ENCODE data around the gene SSC4D.

GRCh38 chr7:76428149-76428823 lies 18.8 kb upstream of the SSC4D start:
- TF ChIP-seq CTCF (IDR thresholded peaks at IDR 0.05) (no peak), POLR2A (IDR thresholded peaks at IDR 0.05) (no peak)
